ENCODE measurements around the gene TGFBR3.
A peak's percentile ranks its signal among the peaks of the same experiment; 100 is the strongest.

The TGFBR3 gene

DNA sequence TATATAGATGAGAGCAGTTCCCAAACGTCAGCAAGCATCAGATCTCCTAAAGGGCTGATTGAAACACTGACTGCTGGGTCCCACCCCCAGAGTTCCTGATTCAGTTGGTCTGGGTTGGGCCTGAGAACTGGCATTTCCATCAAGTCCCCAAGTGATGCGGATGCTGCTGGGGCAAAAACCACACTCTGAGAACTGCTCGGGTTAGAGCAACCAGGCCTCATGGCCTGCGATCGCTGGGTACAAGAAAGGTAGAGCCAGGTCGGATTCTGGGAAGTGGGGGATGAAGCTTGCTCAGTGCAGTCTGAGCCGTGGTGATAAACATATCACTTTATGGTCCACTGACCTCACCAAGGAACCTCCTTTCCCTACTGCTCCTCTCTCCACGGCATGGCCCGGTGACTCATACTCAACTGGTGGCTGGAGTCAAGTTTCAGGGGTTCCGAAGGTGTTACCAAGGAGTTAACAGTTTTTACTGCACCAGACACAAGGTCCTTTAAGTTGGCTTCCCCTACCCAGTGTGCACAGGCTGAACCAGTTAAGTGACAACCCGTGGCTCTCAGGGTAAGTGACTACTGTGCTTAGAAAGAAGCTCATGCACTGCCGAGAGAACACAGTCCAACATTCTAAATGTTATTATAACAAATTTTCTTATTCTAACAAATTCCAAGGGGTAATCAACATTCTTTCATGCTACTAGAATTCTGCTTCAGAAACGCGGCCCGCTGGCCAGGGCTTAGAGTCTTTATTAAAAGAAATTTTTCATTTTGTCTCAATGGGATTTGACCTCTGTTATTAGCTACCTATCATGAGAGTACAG lies 153.5 kb downstream of the TGFBR3 start:
- DNase-seq (ENCODE audit: low spot score) = peak; percentile 78

DNA sequence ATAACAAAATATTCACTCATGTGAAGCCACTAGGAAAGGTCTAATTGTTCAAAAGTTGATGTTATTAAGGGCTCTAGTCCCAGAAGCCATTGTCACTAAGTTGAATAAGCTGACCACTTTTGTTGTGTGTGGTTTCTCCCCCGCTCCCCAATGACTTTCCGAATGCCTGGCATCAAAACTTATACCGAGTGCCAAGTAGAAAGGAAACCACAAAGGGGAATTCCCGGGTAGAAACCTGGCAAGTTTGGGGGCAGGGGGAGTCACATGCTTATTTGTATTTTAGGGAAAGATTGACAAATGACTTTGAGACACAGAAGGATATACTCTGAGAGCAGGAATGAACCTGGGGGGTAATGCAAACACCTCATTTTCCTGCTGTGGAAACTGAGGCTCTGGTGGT lies 154.1 kb downstream of the TGFBR3 start:
- peak; percentile 23 for DNase-seq (ENCODE audit: low spot score)

DNA sequence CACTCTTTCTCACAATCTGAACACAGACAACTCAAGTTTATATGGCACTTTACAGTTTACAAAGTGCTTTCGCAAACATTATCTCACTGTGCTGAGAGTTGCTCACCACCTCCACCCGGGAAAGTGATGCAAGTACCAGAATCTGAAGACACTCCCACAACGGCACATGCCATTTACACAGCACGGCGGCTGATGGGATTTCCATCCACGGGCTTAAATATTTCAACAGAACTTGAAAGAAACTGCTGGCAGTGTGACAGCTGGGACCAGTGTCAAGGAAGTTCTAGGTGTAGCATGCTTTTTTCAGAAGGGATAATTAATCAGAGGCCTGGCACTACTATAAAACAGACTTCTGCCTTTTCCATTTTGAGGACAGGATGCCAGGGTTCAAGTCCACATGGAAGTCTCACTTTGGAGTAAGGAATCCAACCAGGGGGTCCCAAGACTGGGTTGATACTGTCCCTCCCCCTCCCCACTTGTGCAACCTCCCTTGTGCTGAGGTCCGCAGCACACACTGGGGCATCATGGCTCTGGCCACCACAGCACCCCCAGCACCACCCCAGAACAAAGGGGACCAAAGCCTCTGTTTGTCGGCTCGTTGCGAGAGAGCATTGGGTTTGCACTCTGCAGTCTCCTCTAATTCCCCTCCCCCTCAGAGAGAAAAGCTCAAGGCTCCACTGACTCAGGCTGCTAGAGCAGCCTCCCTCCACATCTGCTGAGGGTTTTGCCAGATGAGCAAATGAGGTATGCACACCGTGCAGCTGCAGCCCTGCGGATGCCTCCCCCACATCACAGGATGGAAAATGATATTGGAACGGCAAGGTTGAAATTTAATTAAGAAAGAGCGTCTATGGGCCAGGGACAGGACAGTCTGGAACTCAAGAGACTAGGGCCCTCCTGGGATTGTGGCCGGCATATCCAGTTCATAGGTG lies 154.9 kb downstream of the TGFBR3 start:
- no peak for DNase-seq (ENCODE audit: low spot score)

DNA sequence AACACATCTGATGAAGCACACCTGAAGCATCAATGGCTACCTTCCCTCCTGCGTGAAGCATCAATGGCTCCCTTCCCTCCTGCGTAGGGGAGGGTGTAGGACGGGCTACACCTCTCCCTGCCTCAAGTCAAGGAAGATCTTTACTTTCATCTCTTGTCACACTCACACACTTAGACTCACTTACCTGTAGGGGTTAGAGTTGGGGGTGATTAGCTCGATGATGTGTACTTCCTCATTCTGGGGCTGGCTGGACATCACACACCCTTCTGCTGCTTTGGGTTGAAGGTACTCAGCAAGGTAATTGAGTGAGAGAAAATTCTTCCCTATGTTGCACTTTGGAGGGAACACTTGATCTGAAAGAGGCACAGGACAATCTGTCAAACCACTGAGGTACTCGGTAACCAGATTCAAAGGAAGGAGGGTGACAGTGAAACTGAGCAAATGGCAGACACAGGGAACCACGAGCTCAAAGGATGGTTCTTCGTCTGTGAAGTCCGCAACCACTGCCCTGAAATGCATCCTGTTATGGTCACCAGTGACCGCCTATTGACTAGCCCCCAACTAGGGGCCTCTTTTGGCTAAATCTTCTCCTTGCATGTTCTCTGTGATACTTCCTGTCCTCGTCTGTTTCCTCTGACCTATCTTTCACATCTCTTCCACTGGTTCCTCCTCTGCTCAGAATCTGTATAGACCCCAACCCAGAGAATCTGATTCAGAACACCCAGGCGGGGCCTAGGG lies 156.2 kb downstream of the TGFBR3 start:
- DNase-seq (ENCODE audit: low spot score) = no peak

DNA sequence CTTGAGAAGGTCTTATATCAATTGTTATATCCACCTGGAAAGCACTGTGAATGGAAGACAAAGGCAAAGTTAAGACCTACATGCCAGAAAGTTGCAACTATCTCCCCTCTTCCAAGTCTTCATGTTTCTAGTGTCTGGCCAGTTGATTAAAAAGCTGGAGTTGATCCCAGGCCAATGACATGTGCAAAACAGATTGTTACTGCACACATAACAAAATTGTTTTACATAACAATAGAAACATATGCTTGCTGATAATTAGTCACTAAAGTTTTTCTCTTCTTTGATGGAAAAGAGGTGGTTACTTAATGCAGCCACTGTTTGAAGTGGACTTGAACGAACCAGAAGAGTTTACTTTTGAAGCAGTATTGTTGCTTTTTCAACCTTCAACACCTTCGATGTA lies 158.2 kb downstream of the TGFBR3 start:
- DNase-seq (ENCODE audit: low spot score) = no peak

DNA sequence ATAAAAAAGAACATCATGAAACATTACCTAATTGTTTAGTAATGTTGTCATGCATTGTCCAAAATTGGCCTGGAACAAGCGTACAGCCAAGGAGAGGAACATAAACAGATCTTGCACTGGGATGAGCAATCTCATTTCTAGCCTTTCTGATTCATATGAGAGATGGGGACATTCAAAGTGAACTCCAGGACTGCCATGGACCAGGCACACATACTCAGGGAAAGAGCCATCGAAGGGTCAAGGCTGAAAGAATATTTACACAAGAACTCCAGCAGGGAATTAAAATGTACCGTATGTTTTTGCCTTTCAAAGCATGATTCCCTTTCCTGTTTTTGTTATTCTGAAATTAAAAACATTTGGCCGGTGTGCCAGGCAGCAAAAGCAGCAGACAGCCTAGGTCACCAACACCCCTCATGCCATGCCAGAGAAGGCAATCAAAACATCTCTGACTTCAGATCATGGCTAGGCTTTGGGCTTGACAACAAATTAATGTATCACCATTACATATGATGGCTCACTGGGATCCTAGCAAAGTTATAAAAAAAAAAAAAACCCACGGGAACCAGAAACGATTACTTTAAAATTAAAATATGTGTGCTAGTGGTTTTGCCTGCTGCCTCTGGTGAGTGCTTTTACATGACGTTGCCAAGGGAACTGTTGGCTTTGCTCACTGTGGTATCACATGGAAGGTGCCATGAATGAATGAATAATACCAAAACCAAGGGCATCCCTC lies 159.8 kb downstream of the TGFBR3 start:
- no peak for DNase-seq (ENCODE audit: low spot score)

DNA sequence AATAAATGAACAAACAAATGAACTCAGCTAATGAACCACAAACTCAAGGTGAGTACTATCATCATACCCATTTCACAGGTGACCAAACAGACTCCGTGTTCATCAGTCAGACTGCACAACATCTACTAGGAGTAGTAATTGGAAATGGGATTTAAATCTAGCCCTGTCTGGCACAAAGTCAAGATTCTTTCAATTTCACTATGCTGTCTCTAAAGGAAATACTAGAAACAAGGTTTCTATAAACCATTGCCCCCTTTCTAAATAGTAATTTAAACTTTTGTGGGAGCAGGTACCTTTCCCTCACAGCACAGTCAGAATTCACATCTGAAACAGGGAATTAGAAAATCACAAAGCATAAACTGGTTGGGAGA lies 160.3 kb downstream of the TGFBR3 start:
- DNase-seq (ENCODE audit: low spot score) = no peak

DNA sequence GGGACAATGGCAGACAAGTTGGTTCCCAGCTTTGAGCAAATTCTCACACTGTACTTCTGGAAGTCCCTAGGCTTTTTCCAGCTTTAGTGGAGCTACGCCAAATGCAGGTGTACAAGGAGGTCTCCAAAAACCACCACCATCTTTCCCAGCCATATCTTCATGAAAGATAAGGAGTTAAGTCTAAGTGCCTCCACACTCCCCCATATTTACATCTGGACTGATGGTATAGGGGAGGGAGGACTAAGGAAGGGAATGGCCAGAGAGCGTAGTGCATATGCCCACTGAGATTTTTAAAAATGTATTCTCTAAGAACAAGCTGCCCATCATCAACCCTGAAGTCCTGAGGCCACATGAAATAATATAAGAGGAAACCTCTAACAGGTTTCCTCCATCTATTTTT lies 161.3 kb downstream of the TGFBR3 start:
- DNase-seq (ENCODE audit: low spot score) = no peak

DNA sequence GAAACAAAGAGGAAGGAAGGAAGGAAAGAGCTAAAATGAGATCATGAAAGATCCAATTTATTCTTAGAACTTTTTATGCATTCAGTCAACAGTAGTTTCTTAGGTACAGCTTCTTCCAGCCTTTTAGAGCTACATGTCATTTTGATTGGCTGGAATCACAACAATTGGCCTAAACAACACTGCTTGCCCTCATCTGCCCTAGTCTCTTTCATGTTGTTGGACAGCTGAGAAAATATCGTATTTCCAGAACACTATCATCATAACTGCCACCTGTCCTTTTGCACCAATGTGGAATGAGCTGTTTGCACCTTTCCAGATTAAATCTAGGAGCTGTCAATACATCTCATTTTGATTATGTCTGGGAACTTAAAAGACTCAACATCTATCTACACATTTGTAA lies 161.7 kb downstream of the TGFBR3 start:
- DNase-seq (ENCODE audit: low spot score) = no peak

DNA sequence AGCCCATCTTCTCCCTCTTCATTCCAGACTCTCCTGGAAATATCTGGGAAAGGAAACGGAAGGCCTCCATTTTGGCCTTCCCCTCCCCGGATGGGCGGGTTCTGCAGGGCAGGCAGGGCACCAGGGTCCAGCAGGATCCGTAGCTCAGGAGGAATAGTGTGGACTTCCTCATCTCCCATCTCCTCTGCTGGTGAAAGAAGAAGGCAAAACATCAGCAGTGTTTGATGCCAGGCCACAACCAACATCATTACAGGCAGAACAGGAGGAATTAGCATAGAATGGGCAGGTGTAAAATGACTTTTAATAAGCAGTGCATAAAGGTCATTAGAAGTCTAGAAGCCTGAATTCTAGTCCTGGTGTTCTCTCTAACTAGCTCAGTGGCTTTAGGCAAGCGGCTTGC lies 165.9 kb downstream of the TGFBR3 start:
- no peak for DNase-seq (ENCODE audit: low spot score)

DNA sequence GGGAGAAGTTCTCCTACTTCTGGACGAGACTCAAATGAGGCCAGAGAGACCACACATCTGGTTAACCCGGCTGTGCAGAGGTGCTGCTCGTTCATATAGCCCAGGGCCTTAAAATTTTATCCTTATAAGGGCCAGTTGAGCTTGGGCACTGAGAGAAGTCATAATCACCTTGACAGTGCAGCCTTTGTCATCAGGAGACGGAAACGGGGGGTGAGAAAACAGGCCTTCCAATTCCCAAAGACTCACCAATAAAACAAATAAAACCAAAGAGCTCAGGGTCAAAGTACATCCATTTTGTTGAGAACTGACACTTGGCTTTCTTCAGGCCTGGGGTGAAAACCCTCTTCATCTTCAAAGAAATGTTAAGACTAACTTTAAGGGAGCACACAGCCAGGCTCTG lies 167.1 kb downstream of the TGFBR3 start:
- DNase-seq (ENCODE audit: low spot score) = no peak

DNA sequence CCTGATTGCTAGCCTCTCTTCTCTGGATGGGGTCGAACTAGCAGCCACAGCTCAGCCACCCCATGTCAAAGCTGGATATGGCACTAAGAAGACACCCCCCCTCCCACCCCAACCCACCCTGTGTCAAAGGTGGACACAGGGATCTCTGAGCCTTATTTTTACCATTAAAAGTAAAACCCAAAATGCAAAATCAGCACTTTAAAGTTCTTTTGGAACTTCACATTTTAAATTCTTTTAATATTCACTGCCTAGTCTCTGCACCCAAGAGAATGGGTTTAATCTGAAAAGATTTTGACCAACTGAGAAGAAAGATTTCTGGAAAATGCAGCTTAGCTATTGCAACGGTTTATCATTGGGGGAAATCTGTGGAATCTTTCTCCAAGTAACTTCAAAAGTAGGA lies 167.6 kb downstream of the TGFBR3 start:
- no peak for DNase-seq (ENCODE audit: low spot score)

DNA sequence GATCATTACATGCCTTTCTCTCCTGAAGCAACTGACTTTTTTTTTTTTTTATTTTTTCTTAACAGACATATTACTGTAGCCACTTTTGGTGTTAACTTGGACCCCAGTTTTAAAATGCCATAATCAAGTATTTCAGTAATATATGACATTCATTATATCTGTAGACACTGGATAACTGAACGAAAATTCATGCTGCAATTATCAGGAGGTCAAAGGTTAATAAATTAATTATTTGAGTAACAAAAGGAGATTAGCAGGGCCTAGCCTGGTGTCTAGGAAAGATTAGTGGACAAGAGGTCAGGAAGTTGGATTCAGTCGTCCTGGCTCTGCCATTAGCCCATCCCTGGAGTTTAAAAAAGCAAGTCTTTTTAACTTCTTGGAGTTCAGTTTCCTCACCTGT lies 168.1 kb downstream of the TGFBR3 start:
- no peak for DNase-seq (ENCODE audit: low spot score)

DNA sequence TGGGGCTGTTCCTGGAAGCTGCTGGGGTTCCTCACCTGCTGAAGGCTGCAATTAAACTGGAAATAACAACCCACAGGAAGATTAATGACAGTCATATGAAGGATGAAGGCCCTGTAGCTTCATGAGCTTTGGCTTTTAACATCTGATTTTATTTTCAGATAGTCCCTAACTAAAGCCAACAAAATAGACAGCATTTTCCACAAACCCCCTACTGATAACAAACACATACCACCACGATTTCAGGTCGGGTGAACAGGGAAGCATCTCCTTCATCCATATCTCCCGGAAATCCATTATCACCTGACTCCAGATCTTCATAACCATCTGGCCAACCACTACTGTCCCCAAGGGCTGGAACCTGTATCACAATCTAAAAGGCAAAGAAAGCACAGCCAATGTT lies 169.6 kb downstream of the TGFBR3 start:
- DNase-seq (ENCODE audit: low spot score) = no peak

DNA sequence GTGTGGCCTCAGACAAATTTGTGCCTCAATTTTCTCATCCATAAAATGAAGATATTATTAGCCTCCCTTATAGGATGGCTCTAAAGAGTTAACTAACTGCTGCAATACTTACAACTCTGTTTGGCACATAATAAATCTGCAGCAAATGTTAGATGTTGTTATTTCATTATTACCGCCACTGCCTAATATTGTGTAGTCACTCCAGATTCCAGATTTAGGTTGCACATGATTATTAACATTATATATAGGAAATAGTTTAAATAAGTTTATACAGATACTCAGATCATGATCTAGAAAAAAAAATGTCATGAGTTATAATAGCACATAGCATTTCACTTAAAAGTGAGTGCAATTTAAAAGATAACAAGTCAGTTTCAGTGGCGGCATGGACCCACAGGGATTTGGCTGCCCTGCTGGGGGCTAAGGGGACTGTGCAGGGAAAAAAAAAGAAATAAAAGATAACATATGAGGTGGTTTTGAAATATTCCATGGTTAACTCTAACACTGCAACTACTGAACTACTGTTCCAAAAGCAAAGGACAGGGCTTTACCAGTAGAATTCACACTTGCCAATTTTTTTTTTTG lies 170.4 kb downstream of the TGFBR3 start:
- no peak for DNase-seq (ENCODE audit: low spot score)

DNA sequence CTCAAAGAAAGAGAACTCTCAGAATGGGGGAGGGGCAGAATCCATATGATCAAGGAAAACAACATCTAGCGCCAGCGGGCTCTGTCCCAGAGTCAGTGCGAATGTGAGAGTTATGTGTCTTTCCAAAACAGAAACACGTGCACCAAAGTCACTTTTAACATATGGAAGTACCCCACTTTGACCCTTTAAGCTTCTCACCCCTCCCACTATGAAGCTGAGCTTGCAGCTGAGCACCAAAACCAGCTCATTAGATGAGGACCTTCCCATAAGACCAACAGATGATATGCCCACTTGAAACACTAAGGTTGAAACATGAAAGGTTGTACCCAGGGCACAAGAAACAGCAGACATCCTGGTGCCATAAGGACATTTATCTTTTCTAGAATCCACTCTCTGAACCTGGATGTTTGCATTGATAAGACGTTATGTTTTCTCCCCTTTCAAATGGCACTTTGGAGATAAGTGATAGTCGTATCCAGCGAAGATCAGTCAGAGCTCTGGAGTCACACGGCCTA lies 171.0 kb downstream of the TGFBR3 start:
- no peak for DNase-seq (ENCODE audit: low spot score)

DNA sequence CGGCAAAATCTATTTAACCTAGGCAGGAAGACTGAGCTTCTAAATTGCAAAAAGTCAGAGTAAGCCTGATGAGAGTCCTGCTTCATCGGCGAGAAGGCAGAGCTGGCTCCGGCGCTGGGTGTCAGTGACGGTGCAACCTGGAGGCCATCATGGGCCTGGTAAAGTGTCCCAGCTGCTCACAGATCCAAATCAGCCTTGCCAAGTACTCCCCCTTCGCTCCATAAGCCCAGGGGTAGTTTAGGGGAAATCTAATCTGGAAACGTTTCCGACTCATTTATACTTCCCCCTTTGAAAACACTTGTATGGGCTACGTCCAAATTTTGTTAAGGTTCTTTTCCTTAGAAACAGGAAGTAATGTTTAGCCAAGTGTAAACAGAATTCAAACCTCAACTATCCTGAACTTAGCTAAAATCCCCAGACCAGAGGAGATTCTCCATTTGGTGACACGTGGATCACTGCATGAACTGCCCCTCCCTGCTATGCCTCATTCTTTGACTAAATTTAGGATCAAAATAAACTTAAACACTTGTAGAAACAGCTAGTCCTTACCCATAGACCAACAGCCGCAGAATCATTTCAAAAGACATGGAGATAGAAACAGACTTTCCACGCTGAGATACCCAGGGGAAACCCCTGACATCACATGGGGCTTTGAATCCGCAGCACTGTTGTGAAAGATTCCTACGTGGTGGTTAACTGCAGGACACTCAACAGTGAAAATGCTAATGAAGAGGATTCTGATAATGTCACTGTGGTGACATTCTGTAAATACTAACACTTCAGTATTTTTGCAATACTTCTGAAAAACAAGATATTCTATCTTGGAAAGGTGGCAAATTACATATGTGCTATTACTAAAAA lies 172.7 kb downstream of the TGFBR3 start:
- no peak for DNase-seq (ENCODE audit: low spot score)

DNA sequence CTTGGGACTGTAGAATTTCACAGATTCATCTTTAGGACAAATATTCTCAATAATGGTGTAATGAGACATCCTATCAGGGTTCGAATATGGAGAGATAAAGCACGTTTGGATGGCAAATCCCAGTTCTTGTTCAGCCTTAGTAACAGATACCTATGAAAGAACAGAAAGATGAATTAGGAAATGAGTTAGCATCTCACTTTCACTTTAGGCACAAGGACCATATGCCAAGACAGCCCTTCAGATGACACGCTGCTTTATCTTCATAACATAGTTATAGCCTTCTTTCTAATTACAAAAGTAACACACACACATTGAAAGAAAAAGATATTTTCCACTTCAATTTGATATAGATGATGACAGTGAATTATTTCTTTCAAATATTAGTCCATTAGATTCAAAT lies 173.6 kb downstream of the TGFBR3 start:
- no peak for DNase-seq (ENCODE audit: low spot score)

DNA sequence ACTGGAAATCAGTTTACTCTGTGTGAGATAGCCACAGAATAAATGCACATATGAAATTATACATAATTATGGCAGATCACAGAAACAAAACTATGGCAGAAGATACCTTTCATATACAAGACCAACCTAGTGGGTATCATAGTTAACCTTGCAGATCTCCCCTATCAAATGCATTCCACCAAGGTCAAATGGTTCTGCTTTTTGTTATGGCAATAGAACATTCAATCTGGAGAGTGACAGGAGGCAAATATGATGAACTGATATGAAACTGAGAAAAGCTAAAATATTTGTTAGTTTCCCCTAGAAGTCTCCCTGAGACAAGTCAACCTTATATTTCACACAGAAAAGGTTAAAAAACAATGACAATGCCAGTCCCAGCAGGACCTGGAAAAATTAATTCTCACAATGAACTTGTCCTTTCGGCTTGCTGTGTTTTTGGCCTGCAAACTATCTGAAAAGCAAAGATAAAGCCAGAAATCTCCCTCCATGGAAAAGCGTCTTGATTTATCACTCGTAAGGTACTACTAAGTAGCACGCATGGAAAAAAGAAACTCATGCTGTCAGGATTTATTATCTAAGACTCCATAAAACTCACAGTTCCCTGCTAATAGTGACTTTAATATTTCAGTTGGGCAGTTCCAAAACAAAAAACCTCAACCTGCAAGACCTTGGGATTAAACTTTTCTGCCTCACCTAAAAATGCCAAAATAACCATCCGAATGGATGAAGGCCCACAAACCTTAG lies 174.3 kb downstream of the TGFBR3 start:
- no peak for DNase-seq (ENCODE audit: low spot score)

DNA sequence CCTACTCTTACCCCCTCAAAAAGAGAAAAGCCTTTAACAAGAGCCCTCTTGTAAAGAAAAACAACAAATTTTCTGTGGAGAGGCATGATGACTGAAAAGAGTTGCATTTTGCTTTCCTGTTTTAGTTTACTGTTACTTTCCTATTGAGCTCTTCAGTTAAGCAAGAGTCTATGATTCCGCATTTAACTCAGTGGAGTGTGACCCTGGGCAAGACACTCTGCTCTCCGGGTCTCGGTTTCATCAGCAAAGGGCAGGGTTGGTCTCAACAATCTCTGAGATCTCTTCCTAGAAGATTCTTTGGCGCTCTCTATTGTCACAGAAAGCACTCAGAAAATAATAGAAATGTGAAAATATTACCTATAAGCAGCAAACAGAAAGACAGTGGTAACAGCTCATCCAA lies 175.7 kb downstream of the TGFBR3 start:
- no peak for DNase-seq (ENCODE audit: low spot score)
